CD14-positive monocyte (primary cell): ENCODE data around the gene GBX1. TPM values are rescaled to one million over a fixed set of nuclear protein-coding genes. Genes with fewer than 3 reads are reported as not detected.

Source experiments
- DNase-seq, 3 donors: peaks; one replicate each; pipeline ENCODE4 v3.0.0-alpha.2; 2011 to 2022
- H2AFZ ChIP-seq: 2 replicates; pipeline ENCODE4 v1.6.0; 2012; ENCODE audit warnings: mild to moderate bottlenecking, low read depth, low read length, inconsistent platforms; ENCODE audit not compliant: insufficient read depth, poor library complexity, severe bottlenecking
- H3K27ac ChIP-seq, 2 donors: 1 replicate in 1 of 2; 2 replicates in 1 of 2; pipeline ENCODE4 v1.5.1; 2012 to 2013; ENCODE audit warnings: low read length in 2 of 2, control low read depth in 1 of 2, inconsistent platforms in 1 of 2, low read depth in 1 of 2, mild to moderate bottlenecking in 1 of 2
- H3K27me3 ChIP-seq, 2 donors: one replicate each; pipeline versions ENCODE4 v1.6.0 to v1.6.1; 2011 to 2013; ENCODE audit warnings: low read length in 2 of 2; ENCODE audit not compliant: control insufficient read depth in 2 of 2, insufficient read depth in 2 of 2
- H3K36me3 ChIP-seq, 2 donors: replicated peaks in 1 of 2; 1 replicate in 1 of 2; 2 replicates in 1 of 2; pipeline versions ENCODE4 v1.5.1 to v1.6.1; 2012 to 2013; ENCODE audit warnings: low read length in 2 of 2, control low read depth in 1 of 2, inconsistent platforms in 1 of 2, mild to moderate bottlenecking in 1 of 2; ENCODE audit not compliant: insufficient read depth in 2 of 2, control insufficient read depth in 1 of 2
- H3K4me1 ChIP-seq, 2 donors: 1 replicate in 1 of 2; 2 replicates in 1 of 2; pipeline versions ENCODE4 v1.5.1 to v1.6.1; 2012 to 2013; ENCODE audit warnings: low read length in 2 of 2, control low read depth in 1 of 2, inconsistent platforms in 1 of 2, mild to moderate bottlenecking in 1 of 2, moderate library complexity in 1 of 2; ENCODE audit not compliant: insufficient read depth in 2 of 2, control insufficient read depth in 1 of 2
- H3K4me2 ChIP-seq: replicated peaks from 2 replicates; pipeline ENCODE3; 2012; ENCODE audit warnings: low read length, moderate library complexity, mild to moderate bottlenecking; ENCODE audit not compliant: poor library complexity, severe bottlenecking; ENCODE audit errors: extremely low read depth
- H3K4me3 ChIP-seq, 3 experiments: fragments of 200-600 bp in 1 of 3; sonication (generic) in 1 of 3; replicated peaks in 1 of 3; 1 replicate in 2 of 3; 2 replicates in 1 of 3; pipeline ENCODE4 v1.5.1; 2011 to 2013; ENCODE audit warnings: low read length in 3 of 3, mild to moderate bottlenecking in 3 of 3, control low read depth in 2 of 3, low read depth in 2 of 3, inconsistent platforms in 1 of 3, moderate library complexity in 1 of 3
- H3K79me2 ChIP-seq: 2 replicates; pipeline ENCODE4 v1.6.0; 2012; ENCODE audit warnings: mild to moderate bottlenecking, control low read depth, inconsistent platforms, low read length, moderate library complexity; ENCODE audit not compliant: insufficient read depth
- H3K9ac ChIP-seq: 2 replicates; pipeline ENCODE4 v1.6.0; 2017; ENCODE audit warnings: low read length, mild to moderate bottlenecking; ENCODE audit not compliant: insufficient read depth, poor library complexity, severe bottlenecking
- H3K9me3 ChIP-seq, 2 donors: replicated peaks in 1 of 2; 1 replicate in 1 of 2; 2 replicates in 1 of 2; pipeline versions ENCODE4 v1.5.1 to v1.6.1; 2012 to 2013; ENCODE audit warnings: low read length in 2 of 2, control low read depth in 1 of 2; ENCODE audit not compliant: control insufficient read depth in 1 of 2, insufficient read depth in 1 of 2
- H4K20me1 ChIP-seq: 2 replicates; pipeline ENCODE4 v1.6.0; 2012; ENCODE audit warnings: mild to moderate bottlenecking, low read length, control low read depth, moderate library complexity; ENCODE audit not compliant: insufficient read depth
- H3K27ac Mint-ChIP-seq, 7 donors: one replicate each; pipeline ENCODE4 v1.8.0; 2020; ENCODE audit warnings: mild to moderate bottlenecking in 7 of 7, mixed read lengths in 7 of 7, moderate library complexity in 6 of 7, inconsistent platforms in 2 of 7
- H3K27me3 Mint-ChIP-seq, 3 donors: one replicate each; pipeline ENCODE4 v1.8.0; 2021 to 2022; ENCODE audit warnings: low read depth in 3 of 3, mild to moderate bottlenecking in 3 of 3, mixed read lengths in 3 of 3, moderate library complexity in 3 of 3, inconsistent platforms in 1 of 3
- H3K36me3 Mint-ChIP-seq, 2 donors: one replicate each; pipeline ENCODE4 v1.8.0; 2020; ENCODE audit warnings: mixed read lengths in 2 of 2, inconsistent platforms in 1 of 2, mild to moderate bottlenecking in 1 of 2
- H3K4me1 Mint-ChIP-seq: one replicate; pipeline ENCODE4 v1.8.0; 2020; ENCODE audit warnings: mild to moderate bottlenecking, mixed read lengths
- H3K4me3 Mint-ChIP-seq, 2 donors: one replicate each; pipeline ENCODE4 v1.8.0; 2020; ENCODE audit warnings: mild to moderate bottlenecking in 2 of 2, mixed read lengths in 2 of 2, moderate library complexity in 1 of 2
- H3K9me3 Mint-ChIP-seq, 7 donors: one replicate each; pipeline ENCODE4 v1.8.0; 2020 to 2022; ENCODE audit warnings: mixed read lengths in 7 of 7, mild to moderate bottlenecking in 6 of 7, moderate library complexity in 6 of 7, inconsistent platforms in 2 of 7
- CTCF ChIP-seq: fragments of 200-600 bp; IDR thresholded peaks from one replicate; pipeline ENCODE4 v1.8.0; 2022; ENCODE audit warnings: antibody characterized with exemption, mild to moderate bottlenecking
- WGBS: methylation state at CpG from one replicate; pipeline ENCODE4 v1.1.5; 2013; ENCODE audit warnings: missing lambda C conversion rate; ENCODE audit not compliant: insufficient coverage; 5-methylcytosine and 5-hydroxymethylcytosine counted together
- intact Hi-C, 2 donors: fragments of 100-400 bp; cut with micrococcal nuclease; formaldehyde crosslinking; loops; one replicate each; pipeline versions ENCODE4 v1.15.0 to v1.15.1; 2023
- polyA plus RNA-seq, 3 donors: library from polyadenylated mRNA; depleted of rRNA in 1 of 3; unstranded in 2 of 3; stranded (reverse) in 1 of 3; fragments of 300-500 nt in 2 of 3; fragments of >200 nt in 1 of 3; fragmentation: Illumina TruSeq in 2 of 3; gene quantifications; 1 replicate in 2 of 3; 2 replicates in 1 of 3; pipeline ENCODE4 v1.2.3, GENCODE V29; 2012 to 2021

The GBX1 gene
- polyA plus RNA-seq, 3 donors, result not detected

GRCh38 chr7:151191544-151191943, 24.1 kb upstream of the GBX1 start:
- peaks cover 3 to 27% (median 16%) of the 10 kb centered on the region in 3 donors for H3K27me3 Mint-ChIP-seq
- Histone ChIP-seq H3K27me3 (no peaks in the 10 kb centered on the region), H3K27ac (no peak overlapping the region), H3K4me1 (no peaks in the 10 kb centered on the region), H3K9ac (no peak overlapping the region), H3K36me3 (no peaks in the 10 kb centered on the region), H2AFZ (no peak overlapping the region), H3K4me3 (no peak overlapping the region), H3K79me2 (no peaks in the 10 kb centered on the region), H3K4me2 (no peak overlapping the region), H3K9me3 (no peaks in the 10 kb centered on the region), H4K20me1 (no peaks in the 10 kb centered on the region)
- no peak for TF ChIP-seq CTCF
- DNase-seq, result no peak
- H3K36me3 Mint-ChIP-seq, result no peaks in the 10 kb centered on the region
- WGBS, result 94% methylated on average over 9 of the region's 12 CpGs
- no peak overlapping the region for H3K27ac Mint-ChIP-seq
- no peak overlapping the region for H3K4me3 Mint-ChIP-seq
- intact Hi-C loops, result no loop called here
- peaks cover 0 to 1% (median 0%) of the 10 kb centered on the region in 7 donors for H3K9me3 Mint-ChIP-seq
- H3K4me1 Mint-ChIP-seq, result no peaks in the 10 kb centered on the region

DNA sequence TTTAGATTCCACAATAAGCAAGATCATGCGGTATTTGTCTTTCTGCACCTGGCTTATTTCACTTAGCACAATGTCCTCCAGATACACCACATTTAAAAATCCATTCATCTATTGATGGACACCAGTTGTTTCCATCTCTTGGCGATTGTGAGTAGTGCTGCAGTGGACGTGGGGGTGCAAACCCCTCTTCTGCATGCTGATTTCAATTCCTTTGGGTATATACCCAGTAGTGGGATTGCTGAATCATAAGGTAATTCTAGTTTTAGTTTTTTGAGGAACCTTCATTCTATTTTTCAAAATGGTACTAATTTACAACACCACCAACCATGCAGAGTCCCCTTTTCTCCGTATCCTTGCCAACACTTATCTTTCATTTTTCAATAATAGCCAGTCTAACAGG, 21.5 kb upstream of the GBX1 start:
- peaks cover 0 to 1% (median 0%) of the 10 kb centered on the region in 7 donors for H3K9me3 Mint-ChIP-seq
- Histone ChIP-seq H3K79me2 (no peaks in the 10 kb centered on the region), H2AFZ (no peak overlapping the region), H3K4me1 (no peaks in the 10 kb centered on the region), H3K9me3 (no peaks in the 10 kb centered on the region), H3K9ac (no peak overlapping the region), H3K4me3 (no peak overlapping the region), H3K4me2 (no peak overlapping the region), H3K36me3 (no peaks in the 10 kb centered on the region), H3K27ac (no peak overlapping the region), H4K20me1 (no peaks in the 10 kb centered on the region), H3K27me3 (no peaks in the 10 kb centered on the region)
- no peak for DNase-seq
- WGBS, result 100% methylated on average over 1 of the region's 4 CpGs
- H3K4me3 Mint-ChIP-seq, result no peak overlapping the region
- H3K27ac Mint-ChIP-seq, result no peak overlapping the region
- no peak for TF ChIP-seq CTCF
- no peaks in the 10 kb centered on the region for H3K4me1 Mint-ChIP-seq
- peaks cover 3 to 16% (median 12%) of the 10 kb centered on the region in 3 donors for H3K27me3 Mint-ChIP-seq
- intact Hi-C loops, result no loop called here
- H3K36me3 Mint-ChIP-seq, result no peaks in the 10 kb centered on the region
